Choroid plexus epithelial cell (primary cell): ENCODE measurements around the gene ZNF594.

Experiments used
- DNase-seq: peaks from one replicate; pipeline ENCODE4 v3.0.0-alpha.2; 2010; ENCODE audit warnings: low read depth
- H3K4me3 ChIP-seq: 2 replicates; pipeline ENCODE4 v1.5.1; 2011; ENCODE audit warnings: low read depth, mild to moderate bottlenecking, control low read depth, low read length, moderate library complexity
- CTCF ChIP-seq: conservative IDR thresholded peaks from 2 replicates; pipeline ENCODE4 v1.5.1; 2011; ENCODE audit warnings: low read depth, mild to moderate bottlenecking, control low read depth, inconsistent platforms, low read length, moderate library complexity

Gene ZNF594

GRCh38 chr17:5198472-5198871 is 6.8 kb upstream of the ZNF594 start:
- no peak for DNase-seq
- TF ChIP-seq CTCF = no peak
- H3K4me3 ChIP-seq = no peak overlapping the region

GRCh38 chr17:5194346-5194745 is 2.7 kb upstream of the ZNF594 start:
- TF ChIP-seq CTCF = no peak
- H3K4me3 ChIP-seq = no peak overlapping the region
- DNase-seq = no peak

GRCh38 chr17:5184288-5184687 is 7.4 kb downstream of the ZNF594 start:
- TF ChIP-seq CTCF = no peak
- no peak for DNase-seq
- H3K4me3 ChIP-seq = no peak overlapping the region

GRCh38 chr17:5183410-5183793 is 8.3 kb downstream of the ZNF594 start:
- DNase-seq = no peak
- TF ChIP-seq CTCF = no peak
- H3K4me3 ChIP-seq = no peak overlapping the region

GRCh38 chr17:5182597-5183409 is 8.9 kb downstream of the ZNF594 start:
- H3K4me3 ChIP-seq = no peak overlapping the region
- TF ChIP-seq CTCF = no peak
- DNase-seq = no peak

GRCh38 chr17:5181509-5182305 is 10.0 kb downstream of the ZNF594 start:
- H3K4me3 ChIP-seq = no peak overlapping the region
- no peak for TF ChIP-seq CTCF
- DNase-seq = no peak
